Prostate gland (tissue), 2 donors: ENCODE data around the gene NOTO.

ENCODE experiments used
- CTCF ChIP-seq, 4 experiments: fragments of 200-600 bp in 2 of 4; fragments of 450-650 bp in 2 of 4; sonication (generic) in 2 of 4; IDR thresholded peaks; 1 replicate in 3 of 4; 2 replicates in 1 of 4; pipeline ENCODE4 v1.5.1; 2016 to 2019; ENCODE audit warnings: antibody characterized with exemption in 4 of 4, mild to moderate bottlenecking in 2 of 4, moderate library complexity in 2 of 4
- POLR2A ChIP-seq: fragments of 450-650 bp; IDR thresholded peaks from one replicate; pipeline ENCODE4 v1.6.1; 2016; ENCODE audit warnings: antibody characterized with exemption, mild to moderate bottlenecking

GRCh38 chr2:73254343-73255006 lies 52.1 kb downstream of the NOTO start:
- TF ChIP-seq CTCF (IDR thresholded peaks at IDR 0.05) (no peak), POLR2A (no peak)
